WTC11 (cell line): ENCODE results near the gene C1orf226. TPM values are rescaled to one million over a fixed set of nuclear protein-coding genes. Genes with fewer than 3 reads are reported as not detected.
A peak's percentile ranks its signal among the peaks of the same experiment; 100 is the strongest.

Experiments used
- ATAC-seq: fragments of 200-7000 bp; cut with Tn5 transposase; 2 replicates; pipeline ENCODE4 v1.10.0; 2021; ENCODE audit warnings: mild to moderate bottlenecking, moderate library complexity
- CTCF ChIA-PET: fragments of 300-600 bp; sonication (Branson Sonifier 250); formaldehyde crosslinking; loops from one replicate; lab custom pipeline; 2021; ENCODE audit warnings: antibody characterized with exemption; lab: Charles Lee
- POLR2A ChIA-PET: fragments of 350-600 bp; sonication (Branson Sonifier 250); formaldehyde crosslinking; loops from one replicate; lab custom pipeline; 2021; ENCODE audit warnings: antibody characterized with exemption; lab: Charles Lee
- DNase-seq: peaks from one replicate; pipeline ENCODE4 v3.0.0; 2021; ENCODE audit warnings: low spot score
- H3K27ac Mint-ChIP-seq: 2 replicates; pipeline ENCODE4 v1.8.0; 2021; ENCODE audit warnings: mixed read lengths
- H3K27me3 Mint-ChIP-seq: 2 replicates; pipeline ENCODE4 v1.8.0; 2021; ENCODE audit warnings: low read depth, mild to moderate bottlenecking, moderate library complexity, mixed read lengths
- H3K36me3 Mint-ChIP-seq: 2 replicates; pipeline ENCODE4 v1.8.0; 2021; ENCODE audit warnings: mixed read lengths
- H3K4me1 Mint-ChIP-seq: 2 replicates; pipeline ENCODE4 v1.8.0; 2022; ENCODE audit warnings: mixed read lengths
- H3K4me3 Mint-ChIP-seq: 2 replicates; pipeline ENCODE4 v1.8.0; 2021; ENCODE audit warnings: mild to moderate bottlenecking, moderate library complexity, mixed read lengths
- H3K9me3 Mint-ChIP-seq: 2 replicates; pipeline ENCODE4 v1.8.0; 2021; ENCODE audit warnings: mixed read lengths
- AFF4 ChIP-seq: sonication (generic); formaldehyde crosslinking; IDR thresholded peaks from 2 replicates; pipeline ENCODE4 v1.8.1; 2023; ENCODE audit warnings: mild to moderate bottlenecking, missing genetic modification reagents, borderline replicate concordance
- AR ChIP-seq: fragments of 250-450 bp; sonication (Bioruptor Pico); IDR thresholded peaks from 2 replicates; pipeline ENCODE4 v1.9.0; 2021; ENCODE audit warnings: mild to moderate bottlenecking
- ESRRA ChIP-seq: sonication (generic); formaldehyde crosslinking; IDR thresholded peaks from 2 replicates; pipeline ENCODE4 v1.8.1; 2022; ENCODE audit warnings: mild to moderate bottlenecking, missing genetic modification reagents, borderline replicate concordance
- ETV6 ChIP-seq: sonication (generic); formaldehyde crosslinking; IDR thresholded peaks from 2 replicates; pipeline ENCODE4 v1.8.1; 2022; ENCODE audit warnings: mild to moderate bottlenecking, missing genetic modification reagents
- FOXP1 ChIP-seq: sonication (generic); formaldehyde crosslinking; IDR thresholded peaks from 2 replicates; pipeline ENCODE4 v1.8.0; 2022; ENCODE audit warnings: missing genetic modification reagents, mild to moderate bottlenecking, moderate library complexity, borderline replicate concordance
- GABPB1 ChIP-seq: sonication (generic); formaldehyde crosslinking; IDR thresholded peaks from 2 replicates; pipeline ENCODE4 v1.8.1; 2023; ENCODE audit warnings: mild to moderate bottlenecking, missing genetic modification reagents
- MLX ChIP-seq: sonication (generic); formaldehyde crosslinking; IDR thresholded peaks from 2 replicates; pipeline ENCODE4 v1.8.1; 2023; ENCODE audit warnings: mild to moderate bottlenecking, missing genetic modification reagents, moderate library complexity
- OVOL2 ChIP-seq: fragments of 250-450 bp; sonication (Bioruptor Pico); IDR thresholded peaks from 2 replicates; pipeline ENCODE4 v1.9.0; 2021; ENCODE audit warnings: mild to moderate bottlenecking, borderline replicate concordance
- PRRX2 ChIP-seq: fragments of 250-450 bp; sonication (Bioruptor Pico); IDR thresholded peaks from 2 replicates; pipeline ENCODE4 v1.8.0; 2021; ENCODE audit warnings: mild to moderate bottlenecking
- RELA ChIP-seq: sonication (generic); formaldehyde crosslinking; IDR thresholded peaks from 2 replicates; pipeline ENCODE4 v1.8.1; 2022; ENCODE audit warnings: missing genetic modification reagents, mild to moderate bottlenecking, borderline replicate concordance
- SOX15 ChIP-seq: fragments of 250-450 bp; sonication (Bioruptor Pico); IDR thresholded peaks from 2 replicates; pipeline ENCODE4 v1.9.0; 2021; ENCODE audit warnings: mild to moderate bottlenecking
- ZNF317 ChIP-seq: sonication (generic); formaldehyde crosslinking; IDR thresholded peaks from 2 replicates; pipeline ENCODE4 v1.8.1; 2023; ENCODE audit warnings: low read depth, mild to moderate bottlenecking, moderate library complexity, missing genetic modification reagents, borderline replicate concordance
- ZNF416 ChIP-seq: fragments of 250-450 bp; sonication (Bioruptor Pico); IDR thresholded peaks from 2 replicates; pipeline ENCODE4 v1.9.0; 2021; ENCODE audit warnings: mild to moderate bottlenecking, inconsistent platforms
- ZSCAN18 ChIP-seq: fragments of 250-450 bp; sonication (Bioruptor Pico); IDR thresholded peaks from 2 replicates; pipeline ENCODE4 v2.1.2; 2022; ENCODE audit warnings: mild to moderate bottlenecking, moderate library complexity
- total RNA-seq: library from RNA; stranded (reverse); gene quantifications from 3 replicates; pipeline ENCODE4 v1.2.3, GENCODE V29; 2021

The C1orf226 gene
- total RNA-seq, 1 experiment from 2014 or later, result 21.4 TPM

- TF ChIP-seq ETV6 (CRISPR knock-in tag) (no peak), ZSCAN18 (CRISPR knock-in tag) (no peak), AFF4 (CRISPR knock-in tag) (no peak), OVOL2 (CRISPR knock-in tag) (no peak), SOX15 (CRISPR knock-in tag) (no peak), GABPB1 (no peak), ZNF317 (CRISPR knock-in tag) (no peak), ESRRA (CRISPR knock-in tag) (no peak), ZNF416 (CRISPR knock-in tag) (no peak), PRRX2 (CRISPR knock-in tag) (no peak), MLX (no peak), RELA (no peak), AR (no peak), FOXP1 (CRISPR knock-in tag) (no peak)
- H3K36me3 Mint-ChIP-seq, result peaks cover 23% of the 10 kb centered on the region
- no peak overlapping the region for H3K4me3 Mint-ChIP-seq
- CTCF ChIA-PET, result interaction anchor here (1.1 to 1.3 kb wide), 2 partner anchors 16 to 26 kb away, joined by 4 read pairs; no protein-coding TSS in a partner anchor
- H3K9me3 Mint-ChIP-seq, result no peaks in the 10 kb centered on the region
- no peaks in the 10 kb centered on the region for H3K27me3 Mint-ChIP-seq
- POLR2A ChIA-PET, result no interaction called here
- peak overlapping the region; percentile 53; the same call in 1 of the 2 replicates for H3K27ac Mint-ChIP-seq
- ATAC-seq, result no peak
- H3K4me1 Mint-ChIP-seq, result peaks cover 6% of the 10 kb centered on the region; the same call in 1 of the 2 replicates
- DNase-seq, result no peak
Measured at GRCh38 chr1:162383516-162383915, 2.0 kb downstream of the C1orf226 start.

GRCh38 chr1:162384116-162384515, 2.6 kb downstream of the C1orf226 start:
- ChIA-PET POLR2A (no interaction called here), CTCF (interaction anchor here (1.1 to 1.4 kb wide), 3 partner anchors 15 to 328 kb away, joined by 4 to 6 read pairs (median 4); no protein-coding TSS in a partner anchor)
- Mint-ChIP-seq H3K4me1 (peaks cover 12% of the 10 kb centered on the region; the same call in 1 of the 2 replicates), H3K36me3 (peaks cover 23% of the 10 kb centered on the region), H3K9me3 (no peaks in the 10 kb centered on the region), H3K4me3 (no peak overlapping the region), H3K27me3 (no peaks in the 10 kb centered on the region), H3K27ac (no peak overlapping the region; the same call in 1 of the 2 replicates)
- ATAC-seq (no peak), DNase-seq (no peak)
- TF ChIP-seq ESRRA (CRISPR knock-in tag), result no peak
